Measurements from ENCODE around the gene RAB11FIP3. TPM values are rescaled to one million over a fixed set of nuclear protein-coding genes. Genes with fewer than 3 reads are reported as not detected.

RAB11FIP3 gene
- total RNA-seq, 1 donor from 2014 or later = 52.1 TPM

DNA sequence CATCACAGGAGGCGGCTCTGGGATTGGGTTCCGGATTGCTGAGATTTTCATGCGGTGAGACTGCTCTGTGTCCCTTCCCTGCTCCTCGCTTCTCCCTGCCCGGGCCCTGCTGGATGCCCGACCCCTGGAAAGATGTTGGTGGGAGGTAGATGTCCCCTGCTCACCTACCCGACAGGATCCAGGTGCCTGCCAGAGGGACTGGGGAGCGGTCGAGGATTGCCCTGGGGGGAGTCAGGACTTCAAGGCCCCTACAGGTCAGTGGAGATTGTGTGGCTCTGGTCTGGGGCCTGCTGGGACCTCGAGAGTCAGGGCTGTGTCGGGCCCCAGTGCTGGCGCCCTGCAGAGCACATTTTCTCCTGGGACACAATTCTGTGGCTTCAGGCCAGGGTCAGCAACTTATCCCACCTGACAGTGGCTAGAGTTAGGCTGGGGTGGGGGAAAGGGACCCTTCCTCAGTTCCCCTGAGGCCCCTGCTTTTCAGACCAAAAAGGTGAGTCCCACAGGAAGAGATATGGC, 20.4 kb upstream of the RAB11FIP3 start:
- Mint-ChIP-seq H3K36me3 (no peaks in the 10 kb centered on the region), H3K4me3 (no peak overlapping the region), H3K27me3 (no peaks in the 10 kb centered on the region), H3K9me3 (no peaks in the 10 kb centered on the region), H3K27ac (no peak overlapping the region), H3K4me1 (ENCODE audit: unreplicated experiment) (peaks cover 8% of the 10 kb centered on the region)
- no peak for DNase-seq (ENCODE audit: extremely low spot score, unreplicated experiment)
- TF ChIP-seq, protein P1, sequence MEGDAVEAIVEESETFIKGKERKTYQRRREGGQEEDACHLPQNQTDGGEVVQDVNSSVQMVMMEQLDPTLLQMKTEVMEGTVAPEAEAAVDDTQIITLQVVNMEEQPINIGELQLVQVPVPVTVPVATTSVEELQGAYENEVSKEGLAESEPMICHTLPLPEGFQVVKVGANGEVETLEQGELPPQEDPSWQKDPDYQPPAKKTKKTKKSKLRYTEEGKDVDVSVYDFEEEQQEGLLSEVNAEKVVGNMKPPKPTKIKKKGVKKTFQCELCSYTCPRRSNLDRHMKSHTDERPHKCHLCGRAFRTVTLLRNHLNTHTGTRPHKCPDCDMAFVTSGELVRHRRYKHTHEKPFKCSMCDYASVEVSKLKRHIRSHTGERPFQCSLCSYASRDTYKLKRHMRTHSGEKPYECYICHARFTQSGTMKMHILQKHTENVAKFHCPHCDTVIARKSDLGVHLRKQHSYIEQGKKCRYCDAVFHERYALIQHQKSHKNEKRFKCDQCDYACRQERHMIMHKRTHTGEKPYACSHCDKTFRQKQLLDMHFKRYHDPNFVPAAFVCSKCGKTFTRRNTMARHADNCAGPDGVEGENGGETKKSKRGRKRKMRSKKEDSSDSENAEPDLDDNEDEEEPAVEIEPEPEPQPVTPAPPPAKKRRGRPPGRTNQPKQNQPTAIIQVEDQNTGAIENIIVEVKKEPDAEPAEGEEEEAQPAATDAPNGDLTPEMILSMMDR (conservative IDR thresholded peaks at IDR 0.05) = no peak

DNA sequence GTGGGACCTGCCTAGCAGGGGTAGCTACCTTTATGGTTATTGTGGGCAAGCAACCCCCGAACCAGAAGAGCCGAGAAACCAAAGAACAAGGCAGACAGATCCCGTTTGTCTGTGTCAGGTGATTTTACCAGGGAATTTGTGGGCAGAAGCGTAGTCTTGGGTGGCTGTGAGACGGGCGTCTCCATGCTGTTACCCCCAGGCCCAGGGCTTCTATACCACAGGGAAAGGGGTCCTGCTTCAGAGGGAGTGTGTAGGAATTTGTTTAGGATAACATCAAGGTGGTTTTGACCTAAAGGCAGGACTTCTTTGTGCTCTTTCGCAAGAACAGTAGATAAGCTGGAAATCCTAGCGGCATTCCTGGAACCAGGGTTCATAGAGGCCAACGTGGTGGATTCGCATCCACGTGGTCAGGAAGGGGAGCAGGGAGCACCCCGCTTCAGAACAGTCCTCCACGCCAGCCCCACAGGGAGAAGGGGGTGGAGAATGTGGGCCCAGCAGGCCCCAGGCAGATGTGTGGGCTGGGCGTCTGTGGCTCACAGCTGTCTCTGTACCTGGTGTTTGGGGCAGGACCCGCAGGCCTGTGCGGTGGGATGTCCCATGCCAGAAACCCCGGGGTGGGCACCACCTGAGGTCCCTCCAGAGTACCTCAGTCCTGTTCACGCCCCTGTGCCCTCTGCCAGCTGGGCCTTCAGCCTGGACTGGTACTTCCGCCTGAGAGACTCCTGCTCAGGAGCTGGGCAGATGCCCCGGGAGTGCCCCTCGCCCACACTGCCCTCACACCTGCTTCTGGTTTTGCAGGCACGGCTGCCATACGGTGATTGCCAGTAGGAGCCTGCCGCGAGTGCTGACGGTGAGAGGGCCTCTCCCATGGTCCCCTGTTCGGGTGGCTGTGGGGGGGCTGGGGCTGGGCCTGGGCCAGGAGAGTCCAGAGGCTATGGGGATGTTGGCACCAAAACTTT, 19.6 kb upstream of the RAB11FIP3 start:
- peaks cover 4% of the 10 kb centered on the region for H3K4me1 Mint-ChIP-seq (ENCODE audit: unreplicated experiment)
- no peaks in the 10 kb centered on the region for H3K36me3 Mint-ChIP-seq
- no peaks in the 10 kb centered on the region for H3K9me3 Mint-ChIP-seq
- DNase-seq (ENCODE audit: extremely low spot score, unreplicated experiment) = no peak
- no peaks in the 10 kb centered on the region for H3K27me3 Mint-ChIP-seq
- no peak overlapping the region for H3K27ac Mint-ChIP-seq
- TF ChIP-seq, protein P1 (conservative IDR thresholded peaks at IDR 0.05) = no peak
- no peak overlapping the region for H3K4me3 Mint-ChIP-seq

DNA sequence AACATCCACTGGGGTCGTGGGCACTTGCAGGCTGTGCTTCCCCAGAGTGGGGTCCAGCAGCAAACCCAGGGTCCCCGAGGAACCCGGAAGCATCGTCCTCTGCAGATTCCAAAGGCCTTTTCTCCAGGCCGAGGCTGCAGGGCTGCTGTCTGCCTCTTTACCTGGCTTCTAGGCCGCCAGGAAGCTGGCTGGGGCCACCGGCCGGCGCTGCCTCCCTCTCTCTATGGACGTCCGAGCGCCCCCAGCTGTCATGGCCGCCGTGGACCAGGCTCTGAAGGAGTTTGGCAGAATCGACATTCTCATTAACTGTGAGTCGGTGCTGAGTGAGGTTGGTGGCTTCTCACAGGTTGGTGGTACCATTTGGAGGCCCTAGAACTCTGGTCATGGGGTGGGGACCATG, 18.2 kb upstream of the RAB11FIP3 start:
- Mint-ChIP-seq H3K4me1 (ENCODE audit: unreplicated experiment) (peaks cover 4% of the 10 kb centered on the region), H3K36me3 (no peaks in the 10 kb centered on the region), H3K4me3 (no peak overlapping the region), H3K27ac (no peak overlapping the region), H3K9me3 (no peaks in the 10 kb centered on the region), H3K27me3 (no peaks in the 10 kb centered on the region)
- TF ChIP-seq, protein P1 (conservative IDR thresholded peaks at IDR 0.05) = no peak
- no peak for DNase-seq (ENCODE audit: extremely low spot score, unreplicated experiment)

DNA sequence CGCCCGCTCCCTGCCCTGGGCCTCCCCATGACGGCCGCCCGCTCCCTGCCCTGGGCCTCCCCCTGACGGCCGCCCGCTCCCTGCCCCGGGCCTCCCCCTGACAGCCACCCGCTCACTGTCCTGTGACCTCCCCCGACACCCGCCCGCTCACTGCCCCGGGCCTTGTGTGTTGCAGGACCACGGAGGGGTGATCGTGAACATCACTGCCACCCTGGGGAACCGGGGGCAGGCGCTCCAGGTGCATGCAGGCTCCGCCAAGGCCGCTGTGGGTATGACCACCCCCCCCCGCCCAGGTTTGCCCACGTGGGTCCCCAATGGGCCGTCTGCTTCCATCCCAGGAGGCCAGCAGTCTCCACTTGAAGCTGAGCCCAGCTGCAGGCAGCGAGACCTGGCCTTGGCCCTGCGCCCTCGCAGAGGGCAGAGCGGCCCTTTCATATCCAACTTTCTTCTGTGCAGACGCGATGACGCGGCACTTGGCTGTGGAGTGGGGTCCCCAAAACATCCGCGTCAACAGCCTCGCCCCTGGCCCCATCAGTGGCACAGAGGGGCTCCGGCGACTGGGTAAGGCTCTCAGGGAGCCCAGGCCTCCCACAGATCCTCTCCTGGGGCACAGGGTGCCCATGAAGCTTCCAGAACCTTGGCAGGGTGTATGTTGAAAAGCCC, 14.8 kb upstream of the RAB11FIP3 start:
- TF ChIP-seq, protein P1 (conservative IDR thresholded peaks at IDR 0.05) = no peak
- Mint-ChIP-seq H3K9me3 (no peaks in the 10 kb centered on the region), H3K4me3 (no peak overlapping the region), H3K27ac (no peak overlapping the region), H3K4me1 (ENCODE audit: unreplicated experiment) (peaks cover 4% of the 10 kb centered on the region), H3K36me3 (no peaks in the 10 kb centered on the region), H3K27me3 (no peaks in the 10 kb centered on the region)
- DNase-seq (ENCODE audit: extremely low spot score, unreplicated experiment) = no peak

DNA sequence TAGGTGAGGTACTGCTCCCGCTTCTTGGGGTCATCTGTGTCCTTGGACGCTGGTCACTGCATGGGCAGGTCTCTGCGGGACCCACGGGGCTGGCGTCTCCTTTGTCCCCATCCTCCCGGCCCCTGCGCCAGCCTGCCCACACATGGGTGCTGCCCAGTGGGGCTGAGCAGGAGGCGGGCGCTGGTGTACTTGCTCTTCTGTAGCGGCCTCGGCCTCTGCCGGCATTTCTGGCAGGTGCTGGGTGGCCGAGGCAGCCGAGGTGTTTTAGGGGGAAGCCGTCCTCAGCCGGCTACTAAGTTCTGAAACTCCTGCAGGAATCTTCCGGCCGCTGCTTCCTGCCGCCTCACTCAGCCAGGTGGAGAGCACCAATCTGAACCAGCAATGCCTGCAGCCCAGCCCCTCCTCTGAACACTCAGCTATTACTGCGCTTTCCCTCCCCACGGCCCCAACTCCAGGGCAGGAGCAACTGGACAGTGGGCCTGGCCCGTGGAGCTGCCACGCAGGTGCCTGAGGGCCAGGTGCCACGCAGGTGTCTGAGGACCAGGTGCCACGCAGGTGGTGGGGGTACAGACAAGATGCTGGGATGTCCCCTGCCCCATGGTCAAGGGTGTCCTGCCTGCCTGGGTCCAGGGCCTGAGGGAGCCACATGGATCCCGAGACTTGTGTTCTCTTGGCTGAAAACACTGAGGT, 13.7 kb upstream of the RAB11FIP3 start:
- H3K9me3 Mint-ChIP-seq = no peaks in the 10 kb centered on the region
- H3K4me1 Mint-ChIP-seq (ENCODE audit: unreplicated experiment) = peaks cover 4% of the 10 kb centered on the region
- no peaks in the 10 kb centered on the region for H3K36me3 Mint-ChIP-seq
- H3K4me3 Mint-ChIP-seq = no peak overlapping the region
- TF ChIP-seq, protein P1 (conservative IDR thresholded peaks at IDR 0.05) = no peak
- no peak overlapping the region for H3K27ac Mint-ChIP-seq
- no peaks in the 10 kb centered on the region for H3K27me3 Mint-ChIP-seq
- DNase-seq (ENCODE audit: extremely low spot score, unreplicated experiment) = no peak

Measured in type B pancreatic cell (in vitro differentiated cells).